ENCODE measurements around the gene KCNN1.
A peak's percentile ranks its signal among the peaks of the same experiment; 100 is the strongest.

KCNN1 gene

GRCh38 chr19:17946965-17947784 lies 19.7 kb upstream of the KCNN1 start:
- TF ChIP-seq, protein P1, sequence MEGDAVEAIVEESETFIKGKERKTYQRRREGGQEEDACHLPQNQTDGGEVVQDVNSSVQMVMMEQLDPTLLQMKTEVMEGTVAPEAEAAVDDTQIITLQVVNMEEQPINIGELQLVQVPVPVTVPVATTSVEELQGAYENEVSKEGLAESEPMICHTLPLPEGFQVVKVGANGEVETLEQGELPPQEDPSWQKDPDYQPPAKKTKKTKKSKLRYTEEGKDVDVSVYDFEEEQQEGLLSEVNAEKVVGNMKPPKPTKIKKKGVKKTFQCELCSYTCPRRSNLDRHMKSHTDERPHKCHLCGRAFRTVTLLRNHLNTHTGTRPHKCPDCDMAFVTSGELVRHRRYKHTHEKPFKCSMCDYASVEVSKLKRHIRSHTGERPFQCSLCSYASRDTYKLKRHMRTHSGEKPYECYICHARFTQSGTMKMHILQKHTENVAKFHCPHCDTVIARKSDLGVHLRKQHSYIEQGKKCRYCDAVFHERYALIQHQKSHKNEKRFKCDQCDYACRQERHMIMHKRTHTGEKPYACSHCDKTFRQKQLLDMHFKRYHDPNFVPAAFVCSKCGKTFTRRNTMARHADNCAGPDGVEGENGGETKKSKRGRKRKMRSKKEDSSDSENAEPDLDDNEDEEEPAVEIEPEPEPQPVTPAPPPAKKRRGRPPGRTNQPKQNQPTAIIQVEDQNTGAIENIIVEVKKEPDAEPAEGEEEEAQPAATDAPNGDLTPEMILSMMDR (IDR thresholded peaks at IDR 0.05; ENCODE audit: borderline replicate concordance, control extremely low read depth, extremely low read depth, insufficient read depth, missing control alignments), result no peak
- DNase-seq (ENCODE audit: low spot score), result peak; percentile 80
- in situ Hi-C loops (cut with MboI; ENCODE audit: low sequenced_read_pairs, unreplicated experiment), result loop anchor here (25.0 kb wide), 1 partner anchor 115 kb away; no protein-coding TSS in a partner anchor

DNA sequence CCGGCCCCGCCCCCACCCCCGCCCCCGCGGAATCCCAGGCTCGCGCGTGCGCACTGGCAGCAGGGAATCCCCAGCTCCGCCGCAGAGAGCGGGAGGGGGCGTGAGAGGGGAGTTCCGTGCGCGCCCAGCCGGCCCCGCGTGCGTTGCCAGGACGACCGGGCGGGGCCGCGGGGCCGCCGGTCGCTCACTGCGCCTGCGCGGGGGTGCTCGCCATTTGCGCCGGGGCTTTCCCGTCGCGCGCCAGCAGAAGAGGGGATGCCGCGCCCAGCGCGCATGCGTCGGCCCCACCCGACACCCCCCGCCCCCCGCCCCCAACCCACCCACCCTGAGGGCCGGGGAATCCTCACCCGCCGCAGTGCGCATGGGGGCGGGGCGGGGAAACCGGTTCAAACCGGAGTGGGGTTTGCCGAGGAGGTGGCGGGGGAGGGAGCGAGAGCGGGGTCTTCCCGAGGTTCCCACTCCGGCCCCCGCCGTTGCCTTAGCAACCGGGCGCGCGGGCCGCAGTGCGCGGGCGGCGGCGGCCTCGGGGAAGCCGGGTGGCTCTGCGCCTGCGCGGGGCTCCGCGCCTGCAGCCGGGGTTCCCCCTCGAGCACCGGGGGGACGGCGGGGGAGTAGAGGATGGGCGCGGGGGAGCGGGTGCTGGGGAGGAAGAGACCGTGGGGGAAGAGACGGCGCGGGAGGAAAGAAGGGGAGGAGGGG lies 18.9 kb upstream of the KCNN1 start:
- peak; percentile 99 for DNase-seq (ENCODE audit: low spot score)
- in situ Hi-C loops (cut with MboI; ENCODE audit: low sequenced_read_pairs, unreplicated experiment), result loop anchor here (25.0 kb wide), 1 partner anchor 114 kb away; no protein-coding TSS in a partner anchor
- TF ChIP-seq, protein P1 (IDR thresholded peaks at IDR 0.05; ENCODE audit: borderline replicate concordance, control extremely low read depth, extremely low read depth, insufficient read depth, missing control alignments), result no peak

DNA sequence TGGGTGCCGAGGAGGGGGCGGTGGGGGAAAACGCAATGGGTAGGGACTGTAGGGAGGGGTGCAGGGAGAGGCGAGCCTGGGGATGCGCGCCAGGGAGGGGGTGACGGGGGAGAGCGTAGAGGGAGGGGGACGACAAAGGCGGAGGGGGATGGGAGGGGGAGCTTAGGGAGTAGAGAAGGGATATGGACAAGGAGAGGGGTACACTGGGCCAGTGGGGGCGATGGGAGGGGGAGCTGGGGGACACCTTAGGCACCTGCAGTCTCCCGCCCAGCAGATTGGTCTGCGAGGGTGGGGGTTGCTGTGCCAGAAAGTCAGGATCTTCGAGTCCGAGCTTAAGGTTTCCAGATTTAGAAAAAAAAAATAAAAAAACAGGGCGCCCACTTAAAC lies 18.4 kb upstream of the KCNN1 start:
- TF ChIP-seq, protein P1 (IDR thresholded peaks at IDR 0.05; ENCODE audit: borderline replicate concordance, control extremely low read depth, extremely low read depth, insufficient read depth, missing control alignments), result no peak
- DNase-seq (ENCODE audit: low spot score), result no peak
- in situ Hi-C loops (cut with MboI; ENCODE audit: low sequenced_read_pairs, unreplicated experiment), result loop anchor here (25.0 kb wide), 1 partner anchor 114 kb away; no protein-coding TSS in a partner anchor

DNA sequence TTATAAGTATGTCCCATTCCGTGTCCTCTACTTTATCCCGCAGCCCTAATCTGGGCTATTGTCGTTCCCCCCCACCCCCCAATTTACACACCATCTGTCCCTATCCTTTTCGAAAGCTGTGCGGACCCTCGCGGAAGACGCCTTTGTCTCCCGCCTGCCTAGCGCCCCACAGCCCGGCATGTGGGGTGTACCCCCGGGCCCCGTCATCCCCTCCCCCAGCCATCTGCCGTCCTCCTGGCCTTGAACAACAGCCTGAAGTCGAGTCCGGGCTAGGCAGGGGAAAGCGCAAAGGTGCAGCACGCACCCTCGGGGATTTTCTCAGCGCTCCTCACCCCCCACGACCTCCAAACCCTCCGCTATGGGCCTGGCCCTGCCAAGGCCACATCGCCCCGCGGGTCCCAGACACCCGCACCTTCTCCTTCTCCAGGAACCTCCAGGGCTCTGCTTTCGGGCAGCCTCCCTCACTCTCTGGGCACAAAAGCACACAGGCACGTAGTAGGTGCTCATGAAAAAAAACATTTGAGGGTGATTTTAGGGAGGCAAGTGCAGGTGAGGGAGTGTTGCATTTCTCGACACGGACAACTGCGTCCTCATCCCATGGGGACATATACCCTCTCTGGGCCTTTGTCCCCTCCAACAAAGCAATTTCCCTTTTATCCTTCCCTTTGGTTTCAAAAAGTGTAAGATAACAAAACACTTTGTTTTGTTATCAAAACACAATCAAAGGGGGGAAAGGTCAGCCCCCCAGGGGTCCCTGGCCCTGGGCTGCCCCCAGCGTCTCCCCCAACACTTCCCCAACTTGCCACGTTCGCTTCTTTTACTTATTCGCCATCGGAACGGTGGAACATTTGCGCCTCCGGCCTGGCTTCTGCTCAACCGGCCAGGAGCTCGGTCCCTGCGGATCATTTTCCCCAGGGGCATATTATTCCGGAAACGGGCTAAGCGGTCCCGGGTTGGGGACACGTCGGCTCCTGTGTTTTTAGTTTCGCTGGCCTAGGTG lies 17.7 kb upstream of the KCNN1 start:
- TF ChIP-seq, protein P1 (IDR thresholded peaks at IDR 0.05; ENCODE audit: borderline replicate concordance, control extremely low read depth, extremely low read depth, insufficient read depth, missing control alignments), result no peak
- in situ Hi-C loops (cut with MboI; ENCODE audit: low sequenced_read_pairs, unreplicated experiment), result loop anchor here (25.0 kb wide), 1 partner anchor 113 kb away; no protein-coding TSS in a partner anchor
- DNase-seq (ENCODE audit: low spot score), result peak; percentile 60

DNA sequence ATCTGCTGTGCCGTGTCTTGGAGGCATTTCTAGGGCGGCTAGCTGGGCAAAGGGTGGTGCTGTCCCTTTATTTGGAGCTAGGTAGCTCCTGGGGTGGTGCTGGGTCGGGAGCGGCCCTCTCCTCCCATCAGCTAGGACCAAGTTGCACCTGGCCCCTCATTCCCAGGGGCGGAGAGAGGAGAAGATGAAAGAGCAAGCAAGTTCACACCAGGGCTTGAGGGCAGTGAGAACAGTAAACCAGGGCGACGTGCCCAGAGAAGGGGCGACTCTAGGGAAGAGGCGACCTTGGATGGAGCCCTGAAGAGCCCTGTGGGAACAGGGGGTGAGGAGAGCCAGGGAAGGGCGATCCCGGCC lies 17.0 kb upstream of the KCNN1 start:
- TF ChIP-seq, protein P1 (IDR thresholded peaks at IDR 0.05; ENCODE audit: borderline replicate concordance, control extremely low read depth, extremely low read depth, insufficient read depth, missing control alignments), result no peak
- DNase-seq (ENCODE audit: low spot score), result no peak
- in situ Hi-C loops (cut with MboI; ENCODE audit: low sequenced_read_pairs, unreplicated experiment), result loop anchor here (25.0 kb wide), 1 partner anchor 112 kb away; no protein-coding TSS in a partner anchor
